ENCODE results near the gene CFAP210.
"Not testable (repeated sequence)": the region's sequence is repeated elsewhere in the genome, so short reads cannot be mapped to it uniquely, and the experiment has no call there.

CFAP210 gene

GRCh38 chr2:169699173-169699572, 5.0 kb upstream of the CFAP210 start:
- H3K9me3 Mint-ChIP-seq: not testable (repeated sequence)

GRCh38 chr2:169696381-169696780, 2.2 kb upstream of the CFAP210 start:
- Mint-ChIP-seq H3K4me1 (ENCODE audit: low read depth) (peaks cover 17% of the 10 kb centered on the region), H3K27ac (no peak overlapping the region), H3K36me3 (ENCODE audit: low read depth) (peaks cover 2% of the 10 kb centered on the region), H3K4me3 (no peak overlapping the region), H3K27me3 (ENCODE audit: low read depth) (peaks cover 19% of the 10 kb centered on the region), H3K9me3 (peaks cover 5% of the 10 kb centered on the region)

More at GRCh38 chr2:169699173-169699572, 5.0 kb upstream of the CFAP210 start:
- H3K4me3 Mint-ChIP-seq; H3K4me1 Mint-ChIP-seq (ENCODE audit: low read depth); H3K27ac Mint-ChIP-seq; H3K36me3 Mint-ChIP-seq (ENCODE audit: low read depth); H3K27me3 Mint-ChIP-seq (ENCODE audit: low read depth): not testable (repeated sequence)

DNA sequence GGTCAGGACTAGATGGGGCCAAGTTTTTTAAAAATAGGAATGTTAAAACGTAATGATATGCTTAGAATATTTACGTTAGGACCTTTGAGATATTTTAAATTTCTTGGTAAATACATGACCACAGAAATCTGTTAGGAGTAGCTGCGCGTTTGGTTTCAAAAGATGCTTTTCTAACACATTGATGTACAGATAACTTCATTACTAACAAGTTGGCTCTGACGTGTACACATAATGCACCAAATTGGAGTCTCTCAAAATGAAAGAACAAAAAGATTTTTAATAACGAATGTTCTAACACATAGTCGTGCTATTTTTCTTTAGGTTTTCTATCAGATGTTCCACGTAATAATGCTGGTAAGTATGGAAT, 672 bp upstream of the CFAP210 start:
- Mint-ChIP-seq H3K4me1 (ENCODE audit: low read depth) (peaks cover 17% of the 10 kb centered on the region), H3K36me3 (ENCODE audit: low read depth) (peaks cover 2% of the 10 kb centered on the region), H3K27ac (peak overlapping the region; percentile 91), H3K9me3 (peaks cover 12% of the 10 kb centered on the region), H3K27me3 (ENCODE audit: low read depth) (peaks cover 27% of the 10 kb centered on the region), H3K4me3 (peak overlapping the region; percentile 87)

DNA sequence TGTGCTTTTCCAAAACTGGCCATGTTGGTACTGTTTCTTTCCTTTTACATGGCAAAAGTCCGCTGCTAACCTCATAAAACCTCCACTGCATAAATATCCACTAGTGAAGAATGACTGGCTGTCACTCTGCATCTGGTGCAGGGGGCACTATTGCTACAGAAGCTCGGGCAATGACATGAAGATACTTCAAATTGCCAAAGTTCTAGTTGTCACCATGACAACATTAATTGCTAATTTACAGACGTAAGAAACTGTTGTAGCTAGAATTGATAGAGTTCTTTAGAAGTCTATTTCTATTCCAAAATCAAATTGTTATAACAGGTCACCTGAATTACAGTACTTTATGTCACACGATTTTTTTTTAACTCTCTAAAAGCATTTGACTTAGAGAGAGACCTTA, 845 bp downstream of the CFAP210 start:
- Mint-ChIP-seq H3K4me3 (peak overlapping the region; percentile 87), H3K27ac (peak overlapping the region; percentile 91), H3K27me3 (ENCODE audit: low read depth) (peaks cover 33% of the 10 kb centered on the region), H3K9me3 (peaks cover 22% of the 10 kb centered on the region), H3K4me1 (ENCODE audit: low read depth) (peaks cover 13% of the 10 kb centered on the region), H3K36me3 (ENCODE audit: low read depth) (peaks cover 4% of the 10 kb centered on the region)

- Mint-ChIP-seq H3K4me3 (no peak overlapping the region), H3K4me1 (ENCODE audit: low read depth) (peaks cover 11% of the 10 kb centered on the region), H3K27me3 (ENCODE audit: low read depth) (peaks cover 35% of the 10 kb centered on the region), H3K27ac (no peak overlapping the region), H3K9me3 (peaks cover 24% of the 10 kb centered on the region), H3K36me3 (ENCODE audit: low read depth) (peaks cover 4% of the 10 kb centered on the region)
These were observed 1.5 kb downstream of the CFAP210 start for GRCh38 chr2:169692718-169693117.

GRCh38 chr2:169690958-169691357, 3.2 kb downstream of the CFAP210 start:
- peaks cover 35% of the 10 kb centered on the region for H3K27me3 Mint-ChIP-seq (ENCODE audit: low read depth)
- no peak overlapping the region for H3K4me3 Mint-ChIP-seq
- H3K27ac Mint-ChIP-seq: no peak overlapping the region

DNA sequence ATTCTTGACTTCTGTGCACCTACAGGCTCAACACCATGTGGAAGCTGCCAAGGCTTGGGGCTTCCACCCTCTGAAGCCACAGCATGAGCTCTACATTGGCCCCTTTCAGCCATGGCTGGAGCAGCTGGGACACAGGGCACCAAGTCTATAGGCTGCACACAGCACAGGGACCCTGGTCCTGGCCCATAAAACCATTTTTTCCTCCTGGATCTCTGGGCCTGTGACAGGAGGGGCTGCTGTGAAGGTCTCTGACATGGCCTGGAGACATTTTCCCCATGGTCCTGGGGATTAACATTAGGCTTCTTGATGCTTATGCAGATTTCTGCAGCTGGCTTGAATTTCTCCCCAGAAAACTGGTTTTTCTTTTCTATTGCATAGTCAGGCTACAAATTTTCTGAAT, 6.3 kb downstream of the CFAP210 start:
- H3K36me3 Mint-ChIP-seq (ENCODE audit: low read depth); H3K4me1 Mint-ChIP-seq (ENCODE audit: low read depth); H3K4me3 Mint-ChIP-seq; H3K27ac Mint-ChIP-seq: not testable (repeated sequence)
- Mint-ChIP-seq H3K9me3 (peaks cover 26% of the 10 kb centered on the region), H3K27me3 (ENCODE audit: low read depth) (peaks cover 30% of the 10 kb centered on the region)

More at GRCh38 chr2:169690958-169691357, 3.2 kb downstream of the CFAP210 start:
- peaks cover 11% of the 10 kb centered on the region for H3K4me1 Mint-ChIP-seq (ENCODE audit: low read depth)
- peaks cover 4% of the 10 kb centered on the region for H3K36me3 Mint-ChIP-seq (ENCODE audit: low read depth)
- H3K9me3 Mint-ChIP-seq: peaks cover 24% of the 10 kb centered on the region

- Mint-ChIP-seq H3K4me1 (ENCODE audit: low read depth) (peaks cover 13% of the 10 kb centered on the region), H3K27me3 (ENCODE audit: low read depth) (peaks cover 21% of the 10 kb centered on the region), H3K9me3 (peaks cover 26% of the 10 kb centered on the region)
- H3K36me3 Mint-ChIP-seq (ENCODE audit: low read depth); H3K4me3 Mint-ChIP-seq; H3K27ac Mint-ChIP-seq: not testable (repeated sequence)
These were observed 7.4 kb downstream of the CFAP210 start for GRCh38 chr2:169686825-169687224.

DNA sequence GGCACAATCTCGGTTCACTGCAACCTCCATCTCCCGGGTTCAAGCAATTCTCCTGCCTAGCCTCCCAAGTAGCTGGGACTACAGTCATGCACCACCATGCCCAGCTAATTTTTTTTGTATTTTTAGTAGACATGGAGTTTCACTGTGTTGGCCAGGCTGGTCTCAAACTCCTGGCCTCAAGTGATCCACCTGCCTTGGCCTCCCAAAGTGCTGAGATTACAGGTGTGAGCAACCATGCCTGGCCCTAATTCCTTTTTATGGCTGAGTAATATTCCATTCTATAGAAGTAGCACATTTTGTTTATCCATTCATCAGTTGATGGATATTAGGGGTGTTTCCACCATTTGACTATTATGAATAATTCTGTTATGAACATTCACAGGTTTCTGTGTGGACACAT, 9.5 kb downstream of the CFAP210 start:
- not testable (repeated sequence) for H3K27ac Mint-ChIP-seq; H3K36me3 Mint-ChIP-seq (ENCODE audit: low read depth); H3K4me3 Mint-ChIP-seq; H3K27me3 Mint-ChIP-seq (ENCODE audit: low read depth)
- Mint-ChIP-seq H3K4me1 (ENCODE audit: low read depth) (peaks cover 13% of the 10 kb centered on the region), H3K9me3 (peaks cover 17% of the 10 kb centered on the region)

DNA sequence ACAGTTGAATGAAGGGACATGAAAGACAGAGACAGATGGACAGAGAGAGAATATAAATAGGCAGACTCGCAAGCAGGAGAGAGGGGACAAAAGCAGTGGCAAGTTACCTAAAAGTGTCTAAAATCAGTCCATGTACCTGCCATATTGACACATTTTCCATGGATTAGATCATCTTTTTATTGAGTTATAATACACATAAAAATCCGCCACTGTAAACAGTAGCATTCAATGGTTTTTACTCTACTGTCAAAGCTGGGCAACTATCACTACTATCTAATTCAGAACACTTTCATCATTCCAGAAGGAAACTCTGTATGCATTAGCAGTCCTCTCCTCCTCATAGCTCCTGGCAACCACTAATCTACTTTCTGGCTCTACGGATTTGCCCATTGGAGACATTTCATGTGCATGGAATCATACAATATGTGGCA, 10.1 kb downstream of the CFAP210 start:
- no peak overlapping the region for H3K4me3 Mint-ChIP-seq
- peaks cover 8% of the 10 kb centered on the region for H3K27me3 Mint-ChIP-seq (ENCODE audit: low read depth)
- peaks cover 13% of the 10 kb centered on the region for H3K9me3 Mint-ChIP-seq
- H3K36me3 Mint-ChIP-seq (ENCODE audit: low read depth): peaks cover 2% of the 10 kb centered on the region
- H3K4me1 Mint-ChIP-seq (ENCODE audit: low read depth): peaks cover 13% of the 10 kb centered on the region
- H3K27ac Mint-ChIP-seq: peak overlapping the region; percentile 41

- H3K4me1 Mint-ChIP-seq (ENCODE audit: low read depth): peaks cover 13% of the 10 kb centered on the region
- H3K36me3 Mint-ChIP-seq (ENCODE audit: low read depth): no peaks in the 10 kb centered on the region
- peaks cover 10% of the 10 kb centered on the region for H3K9me3 Mint-ChIP-seq
- peak overlapping the region; percentile 0 for H3K4me3 Mint-ChIP-seq
- peak overlapping the region; percentile 41 for H3K27ac Mint-ChIP-seq
- peaks cover 4% of the 10 kb centered on the region for H3K27me3 Mint-ChIP-seq (ENCODE audit: low read depth)
These were observed 10.6 kb downstream of the CFAP210 start for GRCh38 chr2:169683425-169684134.

- Mint-ChIP-seq H3K36me3 (ENCODE audit: low read depth) (no peaks in the 10 kb centered on the region), H3K4me1 (ENCODE audit: low read depth) (peaks cover 13% of the 10 kb centered on the region), H3K27me3 (ENCODE audit: low read depth) (no peaks in the 10 kb centered on the region), H3K4me3 (no peak overlapping the region), H3K9me3 (peaks cover 6% of the 10 kb centered on the region), H3K27ac (peak overlapping the region; percentile 41)
These were observed 11.2 kb downstream of the CFAP210 start for GRCh38 chr2:169683054-169683424.

GRCh38 chr2:169676850-169677249, 17.4 kb downstream of the CFAP210 start:
- Mint-ChIP-seq H3K27ac (no peak overlapping the region), H3K4me1 (ENCODE audit: low read depth) (no peaks in the 10 kb centered on the region), H3K4me3 (no peak overlapping the region), H3K36me3 (ENCODE audit: low read depth) (no peaks in the 10 kb centered on the region), H3K27me3 (ENCODE audit: low read depth) (peaks cover 5% of the 10 kb centered on the region), H3K9me3 (peaks cover 3% of the 10 kb centered on the region)

DNA sequence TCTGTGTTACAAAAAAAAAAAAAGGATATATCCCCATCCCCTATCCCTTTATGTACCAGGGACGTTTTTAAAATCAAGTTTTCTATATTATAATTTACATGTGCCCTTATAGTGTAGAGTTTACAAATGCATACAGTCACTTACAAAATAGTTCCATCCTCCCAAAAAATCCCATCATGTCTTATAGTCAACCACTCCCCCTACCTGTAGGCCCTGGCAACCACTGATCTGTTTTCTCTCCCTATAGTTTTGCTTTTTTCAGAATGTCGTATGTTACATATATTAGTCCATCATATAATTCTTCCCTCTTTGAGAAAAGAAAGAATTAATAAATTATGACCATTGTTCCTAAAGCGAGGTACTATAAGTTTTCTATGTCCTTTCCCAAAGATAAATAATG, 17.8 kb downstream of the CFAP210 start:
- peaks cover 5% of the 10 kb centered on the region for H3K27me3 Mint-ChIP-seq (ENCODE audit: low read depth)

GRCh38 chr2:169673921-169674320, 20.3 kb downstream of the CFAP210 start:
- H3K36me3 Mint-ChIP-seq (ENCODE audit: low read depth): no peaks in the 10 kb centered on the region
- no peaks in the 10 kb centered on the region for H3K4me1 Mint-ChIP-seq (ENCODE audit: low read depth)
- H3K4me3 Mint-ChIP-seq: no peak overlapping the region
- no peaks in the 10 kb centered on the region for H3K9me3 Mint-ChIP-seq
- peaks cover 5% of the 10 kb centered on the region for H3K27me3 Mint-ChIP-seq (ENCODE audit: low read depth)
- no peak overlapping the region for H3K27ac Mint-ChIP-seq

More for the DNA sequence above, 17.8 kb downstream of the CFAP210 start:
- Mint-ChIP-seq H3K4me1 (ENCODE audit: low read depth) (no peaks in the 10 kb centered on the region), H3K27ac (no peak overlapping the region), H3K9me3 (peaks cover 3% of the 10 kb centered on the region), H3K4me3 (no peak overlapping the region), H3K36me3 (ENCODE audit: low read depth) (no peaks in the 10 kb centered on the region)

All from T-helper 1 cell treated with Interleukin-12 subunit alpha and Interleukin-12 subunit beta and Interleukin-4 antibody, amounts not matched to agents 30 μg/mL and 1 μg/mL, for 36 hours (primary cell).